IPS-NIHi11 (cell line): ENCODE data around the gene DYNLL1.
"Not testable (repeated sequence)": the region's sequence is repeated elsewhere in the genome, so short reads cannot be mapped to it uniquely, and the experiment has no call there.

ENCODE experiments used
- DNase-seq: peaks from one replicate; pipeline ENCODE4 v3.0.0; 2012; ENCODE audit warnings: mixed read lengths, low spot score

DYNLL1 gene

GRCh38 chr12:120515496-120515895 is 19.6 kb downstream of the DYNLL1 start:
- no peak for DNase-seq

GRCh38 chr12:120519324-120519723 is 23.4 kb downstream of the DYNLL1 start:
- DNase-seq, result not testable (repeated sequence)

- DNase-seq, result no peak
Measured at GRCh38 chr12:120522568-120522967, 26.7 kb downstream of the DYNLL1 start.

- DNase-seq, result peak; percentile 90
Measured at GRCh38 chr12:120528861-120529525, 33.1 kb downstream of the DYNLL1 start, which contains the start of gene COQ5. TSS of gene COQ5 (minus strand) at chr12:120529158. CDS start at chr12:120529141, 17 bp downstream.

- peak; percentile 55 for DNase-seq
Measured at GRCh38 chr12:120529641-120530417, 33.9 kb downstream of the DYNLL1 start.

- DNase-seq, result not testable (repeated sequence)
Measured at GRCh38 chr12:120530418-120530761, 34.5 kb downstream of the DYNLL1 start.

- DNase-seq, result no peak
Measured at GRCh38 chr12:120532701-120533238, 36.9 kb downstream of the DYNLL1 start.

GRCh38 chr12:120534203-120534702 is 38.3 kb downstream of the DYNLL1 start, which contains the start of gene RNF10:
TSS of gene RNF10 (plus strand) at chr12:120534356. CDS start at chr12:120534812, 456 bp downstream.
- DNase-seq, result peak; percentile 98

GRCh38 chr12:120534703-120535655 is 39.1 kb downstream of the DYNLL1 start:
- peak; percentile 79 for DNase-seq

GRCh38 chr12:120536064-120536791 is 40.3 kb downstream of the DYNLL1 start:
- no peak for DNase-seq

GRCh38 chr12:120537856-120538220 is 41.9 kb downstream of the DYNLL1 start:
- DNase-seq, result no peak

- DNase-seq, result no peak
Measured at GRCh38 chr12:120538281-120539156, 42.6 kb downstream of the DYNLL1 start.

GRCh38 chr12:120539303-120539702 is 43.4 kb downstream of the DYNLL1 start:
- DNase-seq, result no peak

- DNase-seq, result no peak
Measured at GRCh38 chr12:120540445-120540844, 44.5 kb downstream of the DYNLL1 start.

GRCh38 chr12:120542166-120542565 is 46.3 kb downstream of the DYNLL1 start:
- no peak for DNase-seq

- no peak for DNase-seq
Measured at GRCh38 chr12:120544691-120545090, 48.8 kb downstream of the DYNLL1 start.

- no peak for DNase-seq
Measured at GRCh38 chr12:120546050-120546386, 50.1 kb downstream of the DYNLL1 start.
